SK-N-SH treated with all-trans-retinoic acid at 6 μM for 48 hours (cell line): ENCODE measurements around the gene FGD3.

Experiments
- ARNTL ChIP-seq: fragments of 450-650 bp; formaldehyde crosslinking; IDR thresholded peaks from 2 replicates; pipeline ENCODE4 v1.5.0; 2020; ENCODE audit warnings: low read depth, mild to moderate bottlenecking, moderate library complexity, borderline replicate concordance
- CREB5 ChIP-seq: fragments of 250-450 bp; sonication (Bioruptor Pico); IDR thresholded peaks from 2 replicates; pipeline ENCODE4 v1.5.1; 2020; ENCODE audit warnings: low read depth, mild to moderate bottlenecking, moderate library complexity
- GLIS3 ChIP-seq: fragments of 250-450 bp; sonication (Bioruptor Pico); IDR thresholded peaks from 2 replicates; pipeline ENCODE4 v1.5.0; 2020; ENCODE audit warnings: mild to moderate bottlenecking, moderate library complexity
- PPARA ChIP-seq: fragments of 250-450 bp; sonication (Bioruptor Pico); IDR thresholded peaks from 2 replicates; pipeline ENCODE4 v1.5.0; 2020; ENCODE audit warnings: mild to moderate bottlenecking, borderline replicate concordance
- SNAI2 ChIP-seq: fragments of 250-450 bp; sonication (Bioruptor Pico); IDR thresholded peaks from 2 replicates; pipeline ENCODE4 v1.5.0; 2020; ENCODE audit warnings: mild to moderate bottlenecking, moderate library complexity
- TCF4 ChIP-seq: fragments of 250-450 bp; sonication (Bioruptor Pico); IDR thresholded peaks from 2 replicates; pipeline ENCODE4 v1.8.0; 2021; ENCODE audit warnings: mild to moderate bottlenecking, moderate library complexity, borderline replicate concordance
- ZFP3 ChIP-seq: fragments of 250-450 bp; sonication (Bioruptor Pico); IDR thresholded peaks from 2 replicates; pipeline ENCODE4 v1.5.0; 2020; ENCODE audit warnings: mild to moderate bottlenecking, moderate library complexity
- ZNF565 ChIP-seq: fragments of 450-650 bp; formaldehyde crosslinking; conservative IDR thresholded peaks from 2 replicates; pipeline ENCODE4 v1.5.0; 2020; ENCODE audit warnings: low read depth, mild to moderate bottlenecking, moderate library complexity
- ZNF8 ChIP-seq: fragments of 450-650 bp; formaldehyde crosslinking; IDR thresholded peaks from 2 replicates; pipeline ENCODE4 v1.5.0; 2020; ENCODE audit warnings: mild to moderate bottlenecking, moderate library complexity
- TF ChIP-seq, protein P1 (sequence below): fragments of 250-450 bp; sonication (Bioruptor Pico); IDR thresholded peaks from 2 replicates; pipeline ENCODE4 v1.8.0; 2020; ENCODE audit warnings: mild to moderate bottlenecking, moderate library complexity, borderline replicate concordance

- TF ChIP-seq ARNTL (CRISPR knock-in tag) = no peak
- no peak for TF ChIP-seq PPARA (CRISPR knock-in tag)
- no peak for TF ChIP-seq SNAI2 (CRISPR knock-in tag)
- TF ChIP-seq GLIS3 (CRISPR knock-in tag) = no peak
- TF ChIP-seq, protein P1, sequence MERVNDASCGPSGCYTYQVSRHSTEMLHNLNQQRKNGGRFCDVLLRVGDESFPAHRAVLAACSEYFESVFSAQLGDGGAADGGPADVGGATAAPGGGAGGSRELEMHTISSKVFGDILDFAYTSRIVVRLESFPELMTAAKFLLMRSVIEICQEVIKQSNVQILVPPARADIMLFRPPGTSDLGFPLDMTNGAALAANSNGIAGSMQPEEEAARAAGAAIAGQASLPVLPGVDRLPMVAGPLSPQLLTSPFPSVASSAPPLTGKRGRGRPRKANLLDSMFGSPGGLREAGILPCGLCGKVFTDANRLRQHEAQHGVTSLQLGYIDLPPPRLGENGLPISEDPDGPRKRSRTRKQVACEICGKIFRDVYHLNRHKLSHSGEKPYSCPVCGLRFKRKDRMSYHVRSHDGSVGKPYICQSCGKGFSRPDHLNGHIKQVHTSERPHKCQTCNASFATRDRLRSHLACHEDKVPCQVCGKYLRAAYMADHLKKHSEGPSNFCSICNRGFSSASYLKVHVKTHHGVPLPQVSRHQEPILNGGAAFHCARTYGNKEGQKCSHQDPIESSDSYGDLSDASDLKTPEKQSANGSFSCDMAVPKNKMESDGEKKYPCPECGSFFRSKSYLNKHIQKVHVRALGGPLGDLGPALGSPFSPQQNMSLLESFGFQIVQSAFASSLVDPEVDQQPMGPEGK (CRISPR knock-in tag) = no peak
- no peak for TF ChIP-seq ZNF8 (CRISPR knock-in tag)
- no peak for TF ChIP-seq CREB5 (CRISPR knock-in tag)
- no peak for TF ChIP-seq ZNF565 (CRISPR knock-in tag)
- TF ChIP-seq ZFP3 (CRISPR knock-in tag) = no peak
- TF ChIP-seq TCF4 (CRISPR knock-in tag) = no peak
These were observed 39.1 kb downstream of the FGD3 start for GRCh38 chr9:92986176-92987119.
